Nephron (organoid): ENCODE results near the gene SECISBP2.

ENCODE experiments used
- H3K27ac Mint-ChIP-seq, 3 experiments: 2 replicates each; pipeline ENCODE4 v1.8.0; 2020; ENCODE audit warnings: mixed read lengths in 3 of 3, mild to moderate bottlenecking in 2 of 3, moderate library complexity in 1 of 3
- H3K27me3 Mint-ChIP-seq: 2 replicates; pipeline ENCODE4 v1.8.0; 2021; ENCODE audit warnings: low read depth, mild to moderate bottlenecking, moderate library complexity, mixed read lengths
- H3K36me3 Mint-ChIP-seq: 2 replicates; pipeline ENCODE4 v1.8.0; 2020; ENCODE audit warnings: low read depth, mixed read lengths
- H3K4me1 Mint-ChIP-seq: 2 replicates; pipeline ENCODE4 v1.8.0; 2020; ENCODE audit warnings: mixed read lengths
- H3K4me3 Mint-ChIP-seq, 3 experiments: 2 replicates each; pipeline ENCODE4 v1.8.0; 2020; ENCODE audit warnings: mild to moderate bottlenecking in 3 of 3, mixed read lengths in 3 of 3, moderate library complexity in 2 of 3
- H3K9me3 Mint-ChIP-seq: 2 replicates; pipeline ENCODE4 v1.8.0; 2020; ENCODE audit warnings: mixed read lengths
- TF ChIP-seq, protein P1 (sequence below), 3 experiments: fragments of 200-600 bp; sonication (generic); IDR thresholded peaks; one replicate each; pipeline ENCODE4 v1.5.0; 2021; ENCODE audit warnings: antibody characterized with exemption in 3 of 3; ENCODE audit not compliant: unreplicated experiment in 3 of 3

SECISBP2 gene

DNA sequence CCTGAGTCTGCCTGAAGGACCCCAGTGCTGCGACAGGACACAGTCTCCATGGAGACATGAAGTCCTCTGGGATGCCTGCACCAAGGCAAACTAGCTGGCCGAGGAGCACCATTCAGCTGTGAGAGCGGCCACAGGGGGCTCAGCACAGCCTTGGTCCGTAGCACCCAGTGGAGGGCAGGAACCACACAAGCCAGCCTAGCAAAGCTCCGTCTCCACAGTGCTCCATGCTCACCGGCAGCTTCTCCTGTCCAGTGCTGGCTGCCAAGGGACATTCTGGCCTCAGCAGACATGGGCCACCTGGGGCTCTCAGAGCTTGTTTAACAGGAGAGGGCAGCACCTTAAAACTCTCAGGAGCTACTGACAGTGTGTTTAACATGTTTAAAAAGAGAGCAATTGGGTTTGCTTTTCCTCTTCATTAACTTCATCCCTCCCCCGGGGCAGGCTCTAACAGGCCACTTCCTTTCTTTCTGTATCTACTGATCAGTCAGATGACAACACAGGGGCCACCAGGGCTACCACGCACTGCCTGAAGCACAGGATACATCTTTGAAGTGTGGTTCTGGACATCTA, 57.0 kb downstream of the SECISBP2 start:
- peaks cover 22% of the 10 kb centered on the region for H3K36me3 Mint-ChIP-seq
- no peaks in the 10 kb centered on the region for H3K27me3 Mint-ChIP-seq
- no peak overlapping the region for H3K4me3 Mint-ChIP-seq
- no peaks in the 10 kb centered on the region for H3K9me3 Mint-ChIP-seq
- TF ChIP-seq, protein P1, sequence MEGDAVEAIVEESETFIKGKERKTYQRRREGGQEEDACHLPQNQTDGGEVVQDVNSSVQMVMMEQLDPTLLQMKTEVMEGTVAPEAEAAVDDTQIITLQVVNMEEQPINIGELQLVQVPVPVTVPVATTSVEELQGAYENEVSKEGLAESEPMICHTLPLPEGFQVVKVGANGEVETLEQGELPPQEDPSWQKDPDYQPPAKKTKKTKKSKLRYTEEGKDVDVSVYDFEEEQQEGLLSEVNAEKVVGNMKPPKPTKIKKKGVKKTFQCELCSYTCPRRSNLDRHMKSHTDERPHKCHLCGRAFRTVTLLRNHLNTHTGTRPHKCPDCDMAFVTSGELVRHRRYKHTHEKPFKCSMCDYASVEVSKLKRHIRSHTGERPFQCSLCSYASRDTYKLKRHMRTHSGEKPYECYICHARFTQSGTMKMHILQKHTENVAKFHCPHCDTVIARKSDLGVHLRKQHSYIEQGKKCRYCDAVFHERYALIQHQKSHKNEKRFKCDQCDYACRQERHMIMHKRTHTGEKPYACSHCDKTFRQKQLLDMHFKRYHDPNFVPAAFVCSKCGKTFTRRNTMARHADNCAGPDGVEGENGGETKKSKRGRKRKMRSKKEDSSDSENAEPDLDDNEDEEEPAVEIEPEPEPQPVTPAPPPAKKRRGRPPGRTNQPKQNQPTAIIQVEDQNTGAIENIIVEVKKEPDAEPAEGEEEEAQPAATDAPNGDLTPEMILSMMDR (IDR thresholded peaks at IDR 0.05; ENCODE audit: unreplicated experiment in 3 of 3): no peak
- H3K4me1 Mint-ChIP-seq: no peaks in the 10 kb centered on the region
- H3K27ac Mint-ChIP-seq: no peak overlapping the region

DNA sequence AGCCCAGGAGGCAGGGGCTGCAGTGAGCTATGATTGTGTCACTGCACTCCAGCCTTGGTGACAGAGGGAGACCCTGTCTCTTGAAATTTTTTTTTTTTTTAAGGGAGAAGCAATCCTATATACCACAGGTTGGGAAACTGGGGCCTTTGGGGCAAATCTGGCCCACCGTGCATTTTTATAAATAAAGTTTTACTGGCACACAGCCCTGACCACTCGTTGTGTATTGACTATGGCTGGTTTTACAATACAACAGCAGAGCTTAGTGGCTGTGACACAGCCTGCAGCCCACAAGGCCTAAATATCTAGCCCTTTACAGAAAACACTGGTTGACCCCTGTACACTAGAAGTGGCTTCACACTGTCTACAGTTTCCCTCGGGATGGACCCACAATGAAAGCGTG, 58.0 kb downstream of the SECISBP2 start:
- H3K27me3 Mint-ChIP-seq: no peaks in the 10 kb centered on the region
- no peak overlapping the region for H3K4me3 Mint-ChIP-seq
- no peaks in the 10 kb centered on the region for H3K9me3 Mint-ChIP-seq
- H3K36me3 Mint-ChIP-seq: peaks cover 30% of the 10 kb centered on the region
- H3K27ac Mint-ChIP-seq: no peak overlapping the region
- TF ChIP-seq, protein P1 (IDR thresholded peaks at IDR 0.05; ENCODE audit: unreplicated experiment in 3 of 3): no peak
- no peaks in the 10 kb centered on the region for H3K4me1 Mint-ChIP-seq

DNA sequence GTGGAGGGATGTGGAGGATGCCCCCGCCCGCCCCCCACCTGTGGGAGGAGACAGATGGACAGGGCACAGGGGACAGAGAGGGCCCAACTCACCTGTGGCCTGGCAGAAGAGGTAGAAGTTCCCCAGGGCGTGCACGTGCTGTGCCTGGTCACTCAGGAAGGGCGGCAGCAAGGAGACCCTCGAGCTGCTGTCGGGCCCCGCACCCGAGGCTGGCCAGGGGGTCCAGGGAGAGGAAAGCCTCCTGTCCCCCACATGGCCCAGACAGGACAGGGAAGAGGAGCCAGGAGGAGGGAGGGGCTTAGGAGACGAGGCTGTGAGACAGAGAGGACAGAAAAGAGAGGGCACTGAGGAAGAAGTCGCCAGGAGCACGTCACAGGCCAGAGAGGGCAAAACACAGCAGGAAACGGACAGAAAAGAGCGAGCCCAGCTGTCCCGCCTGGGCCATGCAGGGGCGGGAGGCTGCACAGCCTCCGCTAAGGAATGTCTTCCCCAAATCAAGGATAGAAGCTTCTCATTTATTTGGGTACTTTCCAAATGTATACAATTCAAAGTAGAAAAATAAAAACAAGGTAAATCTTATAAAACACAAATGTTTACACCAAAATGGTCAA, 58.5 kb downstream of the SECISBP2 start:
- Mint-ChIP-seq H3K27ac (no peak overlapping the region), H3K36me3 (peaks cover 33% of the 10 kb centered on the region), H3K4me3 (no peak overlapping the region), H3K9me3 (no peaks in the 10 kb centered on the region), H3K27me3 (no peaks in the 10 kb centered on the region), H3K4me1 (no peaks in the 10 kb centered on the region)
- TF ChIP-seq, protein P1 (IDR thresholded peaks at IDR 0.05; ENCODE audit: unreplicated experiment in 3 of 3): no peak

DNA sequence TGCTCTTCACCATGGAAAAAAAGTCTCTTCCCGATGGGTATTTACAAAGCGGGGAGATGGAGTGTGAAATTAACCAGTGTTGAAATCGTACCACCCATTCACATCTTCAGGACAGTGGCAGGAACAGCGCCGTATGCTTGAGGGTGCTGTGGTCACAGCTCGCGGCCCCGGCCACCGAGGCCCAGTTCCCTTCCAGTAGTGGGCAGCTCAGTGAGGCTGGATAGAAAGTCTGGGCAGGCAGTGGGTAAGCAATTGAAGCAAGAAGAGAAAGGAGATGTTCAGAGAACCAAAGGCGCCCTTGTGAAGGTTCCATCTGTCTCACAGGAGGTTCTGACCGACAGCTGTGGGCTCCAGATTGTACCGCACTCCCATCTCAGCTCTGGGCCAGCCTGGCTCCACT, 59.1 kb downstream of the SECISBP2 start:
- no peaks in the 10 kb centered on the region for H3K9me3 Mint-ChIP-seq
- H3K27ac Mint-ChIP-seq: no peak overlapping the region
- H3K4me3 Mint-ChIP-seq: no peak overlapping the region
- H3K36me3 Mint-ChIP-seq: peaks cover 37% of the 10 kb centered on the region
- TF ChIP-seq, protein P1 (IDR thresholded peaks at IDR 0.05; ENCODE audit: unreplicated experiment in 3 of 3): no peak
- H3K27me3 Mint-ChIP-seq: no peaks in the 10 kb centered on the region
- no peaks in the 10 kb centered on the region for H3K4me1 Mint-ChIP-seq

DNA sequence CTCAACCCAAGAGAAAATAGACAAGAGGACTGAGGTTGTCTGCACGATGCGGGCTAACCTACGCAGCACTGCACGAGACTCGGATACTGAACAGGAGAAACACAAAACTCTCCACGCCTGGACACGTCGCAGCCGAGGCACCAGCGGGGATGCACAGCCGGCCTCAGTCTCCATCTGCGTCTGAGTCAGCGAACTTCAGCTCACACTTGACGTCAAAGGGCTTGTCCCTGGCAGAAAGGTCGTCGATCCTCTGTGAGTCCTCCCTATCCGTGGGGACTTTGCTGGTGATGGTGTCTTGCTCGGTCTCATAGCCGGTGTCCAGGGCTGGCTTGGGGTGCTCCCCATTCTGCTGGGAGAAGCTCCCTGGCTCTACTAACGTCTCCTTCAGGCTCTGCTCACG, 60.2 kb downstream of the SECISBP2 start:
- no peak overlapping the region for H3K27ac Mint-ChIP-seq
- TF ChIP-seq, protein P1 (IDR thresholded peaks at IDR 0.05; ENCODE audit: unreplicated experiment in 3 of 3): no peak
- H3K4me3 Mint-ChIP-seq: no peak overlapping the region
- H3K27me3 Mint-ChIP-seq: no peaks in the 10 kb centered on the region
- no peaks in the 10 kb centered on the region for H3K9me3 Mint-ChIP-seq
- H3K4me1 Mint-ChIP-seq: no peaks in the 10 kb centered on the region
- H3K36me3 Mint-ChIP-seq: peaks cover 43% of the 10 kb centered on the region

DNA sequence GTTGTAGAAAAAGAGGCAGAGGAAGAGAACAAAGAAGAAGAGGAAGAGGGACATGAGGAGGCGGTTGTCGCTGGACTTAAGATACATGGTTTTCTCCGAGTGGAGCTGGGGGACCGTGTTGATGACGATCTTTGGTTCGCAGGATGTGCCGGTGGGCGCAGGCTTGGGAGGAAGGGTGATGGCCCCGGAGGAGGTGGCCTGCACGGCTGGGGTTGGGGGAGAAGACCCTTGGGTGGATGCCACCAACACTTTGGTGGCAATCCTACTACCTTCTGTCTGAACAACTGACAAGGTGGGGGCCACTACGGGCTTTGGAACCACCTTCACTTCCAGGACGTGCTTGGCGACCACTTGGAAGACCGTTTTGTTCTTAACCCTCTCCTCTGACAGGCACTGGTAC, 60.7 kb downstream of the SECISBP2 start:
- no peaks in the 10 kb centered on the region for H3K4me1 Mint-ChIP-seq
- H3K36me3 Mint-ChIP-seq: peaks cover 47% of the 10 kb centered on the region
- H3K4me3 Mint-ChIP-seq: no peak overlapping the region
- TF ChIP-seq, protein P1 (IDR thresholded peaks at IDR 0.05; ENCODE audit: unreplicated experiment in 3 of 3): no peak
- no peaks in the 10 kb centered on the region for H3K27me3 Mint-ChIP-seq
- H3K9me3 Mint-ChIP-seq: no peaks in the 10 kb centered on the region
- no peak overlapping the region for H3K27ac Mint-ChIP-seq
